ENCODE results near the gene S100A16. TPM values are rescaled to one million over a fixed set of nuclear protein-coding genes. Genes with fewer than 3 reads are reported as not detected.

Gene S100A16
- total and polyA plus RNA-seq, 9 of the 15 experiments (the other 6 are each of a cell fraction or from before 2014, with no cell fraction given): 1.6 to 6.9 (median 4.3) TPM

GRCh38 chr1:153561466-153561985 is 51.4 kb downstream of the S100A16 start:
- ChIA-PET POLR2A (interaction anchor here (0.6 to 2.2 kb wide), 5 partner anchors 11 to 65 kb away, joined by 3 to 8 read pairs (median 4); no protein-coding TSS in a partner anchor), CTCF (ENCODE audit: low intra/inter-chr PET ratio) (no interaction called here)
- DNase-seq (ENCODE audit: extremely low read depth in 1 of 4, low spot score in 3 of 4): no peak
- 69% methylated on average over 3 of the region's 3 CpGs for WGBS (ENCODE audit: insufficient coverage, low coverage, missing lambda C conversion rate)
- Histone ChIP-seq H3K4me3 (no peak overlapping the region), H3K36me3 (ENCODE audit: control insufficient read depth, insufficient read depth, low read length) (no peaks in the 10 kb centered on the region), H3K79me2 (ENCODE audit: control insufficient read depth, insufficient read depth, low read length) (no peaks in the 10 kb centered on the region), H3K4me1 (replicated peaks in 1 of 2; ENCODE audit: control insufficient read depth in 2 of 2, insufficient read depth in 2 of 2, low read length in 2 of 2) (peaks cover 13% of the 10 kb centered on the region in 2 experiments), H3K27ac (ENCODE audit: extremely low read depth, low read depth, low read length) (no peak overlapping the region), H4K20me1 (replicated peaks; ENCODE audit: control insufficient read depth, insufficient read depth, low read length) (no peaks in the 10 kb centered on the region), H3K4me2 (ENCODE audit: insufficient read depth, low read length) (no peak overlapping the region), H3K9me1 (ENCODE audit: control insufficient read depth, insufficient read depth, low read length) (peaks cover 6% of the 10 kb centered on the region), H3K9me3 (replicated peaks; ENCODE audit: control insufficient read depth, insufficient read depth, low read depth, low read length) (no peaks in the 10 kb centered on the region), H3K27me3 (ENCODE audit: control insufficient read depth in 2 of 2, insufficient read depth in 2 of 2, low read length in 2 of 2) (no peaks in the 10 kb centered on the region), H3K9ac (ENCODE audit: insufficient read depth in 1 of 2, low read depth in 2 of 2, low read length in 2 of 2) (peak overlapping the region in 1 of 2 experiments; percentile 62; a peak in 1 of 4 replicates), H2AFZ (ENCODE audit: low read depth, low read length) (no peak overlapping the region)
- no peak for FAIRE-seq
- in situ Hi-C loops (cut with MboI) (loop anchor here (10.0 kb wide), 1 partner anchor 47 kb away; no protein-coding TSS in a partner anchor), intact Hi-C loops (cut with micrococcal nuclease) (no loop called here)
- BruUV-seq (replicated peaks): no TSS peak
- ATAC-seq: no peak
- TF ChIP-seq TAF7 (tag; IDR thresholded peaks at IDR 0.05) (no peak), ZNF347 (CRISPR knock-in tag; IDR thresholded peaks at IDR 0.05; ENCODE audit: low read depth) (no peak), BCLAF1 (IDR thresholded peaks at IDR 0.05; ENCODE audit: borderline replicate concordance in 1 of 2, control insufficient read depth in 1 of 2, low read depth in 2 of 2, low read length in 1 of 2) (no peak), SRSF1 (IDR thresholded peaks at IDR 0.05; ENCODE audit: low read depth, low read length) (no peak), ZNF408 (CRISPR knock-in tag; IDR thresholded peaks at IDR 0.05; ENCODE audit: low read depth) (no peak), RBM17 (IDR thresholded peaks at IDR 0.05; ENCODE audit: borderline replicate concordance, low read depth, low read length) (no peak), ZNF398 (CRISPR knock-in tag; IDR thresholded peaks at IDR 0.05) (no peak)

Data from K562 (cell line).